Measurements from ENCODE around the gene PLN.

PLN gene

DNA sequence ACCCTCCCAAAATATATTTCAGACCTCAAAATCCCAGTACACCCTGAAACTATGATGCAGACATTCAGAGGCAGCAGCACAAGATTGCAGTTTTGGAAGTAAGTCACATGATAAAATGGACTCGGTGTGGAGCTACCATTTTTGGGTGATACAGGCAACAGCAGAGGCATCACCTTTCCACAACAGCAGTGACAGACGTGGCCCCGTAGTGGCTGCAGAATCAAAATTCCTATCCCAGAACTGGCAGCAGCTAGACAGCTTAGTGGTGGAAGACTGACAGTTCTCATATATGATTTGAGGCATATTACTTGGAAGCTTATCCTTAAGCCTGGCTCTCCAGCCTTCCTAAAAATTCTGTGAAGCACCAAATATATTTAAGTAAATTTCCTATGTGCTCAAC is 19.9 kb downstream of the PLN start:
- no peaks in the 10 kb centered on the region for H3K9me3 ChIP-seq (ENCODE audit: insufficient read depth, low read length)
- no peaks in the 10 kb centered on the region for H3K27me3 ChIP-seq (ENCODE audit: insufficient read depth, insufficient read length)
- H3K4me1 ChIP-seq (ENCODE audit: insufficient read depth, insufficient read length), result no peaks in the 10 kb centered on the region
- no peak for DNase-seq (ENCODE audit: low read depth, low spot score)
- no peak overlapping the region for H3K9ac ChIP-seq (ENCODE audit: insufficient read length, low read depth)
- no peaks in the 10 kb centered on the region for H3K36me3 ChIP-seq (ENCODE audit: insufficient read depth, insufficient read length, low read length)
- H3K4me3 ChIP-seq (ENCODE audit: insufficient read length, low read depth), result no peak overlapping the region
- TF ChIP-seq ZNF274 (IDR thresholded peaks at IDR 0.05; ENCODE audit: low read depth, low read length) (no peak), YY1 (IDR thresholded peaks at IDR 0.05; ENCODE audit: insufficient read depth, insufficient read length) (no peak), SUZ12 (IDR thresholded peaks at IDR 0.05; ENCODE audit: extremely low read depth, insufficient read depth, insufficient read length) (no peak)

DNA sequence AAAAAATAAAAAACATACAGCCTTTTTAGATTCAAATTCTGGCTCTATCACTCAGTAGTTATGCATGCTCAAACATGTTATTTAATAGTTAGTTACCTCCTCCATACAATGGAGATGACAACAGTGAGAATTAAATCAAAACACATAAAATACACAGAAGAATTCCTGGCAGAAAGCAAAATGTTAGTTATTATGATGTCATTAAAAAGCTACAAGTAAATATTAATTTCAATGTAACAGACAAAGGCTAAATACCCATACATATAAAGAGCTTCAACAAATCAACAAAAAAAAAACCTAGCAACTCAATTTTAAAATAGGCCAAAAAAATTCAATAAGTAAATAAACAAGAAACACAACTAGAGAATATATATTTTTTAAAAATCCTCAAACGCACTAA is 21.4 kb downstream of the PLN start:
- H3K4me1 ChIP-seq (ENCODE audit: insufficient read depth, insufficient read length), result no peaks in the 10 kb centered on the region
- peaks cover 15% of the 10 kb centered on the region for H3K9me3 ChIP-seq (ENCODE audit: insufficient read depth, low read length)
- TF ChIP-seq ZNF274 (IDR thresholded peaks at IDR 0.05; ENCODE audit: low read depth, low read length), result no peak
- TF ChIP-seq YY1 (IDR thresholded peaks at IDR 0.05; ENCODE audit: insufficient read depth, insufficient read length), result no peak
- no peak for TF ChIP-seq SUZ12 (IDR thresholded peaks at IDR 0.05; ENCODE audit: extremely low read depth, insufficient read depth, insufficient read length)
- H3K4me3 ChIP-seq (ENCODE audit: insufficient read length, low read depth), result no peak overlapping the region
- H3K36me3 ChIP-seq (ENCODE audit: insufficient read depth, insufficient read length, low read length), result peaks cover 1% of the 10 kb centered on the region
- H3K27me3 ChIP-seq (ENCODE audit: insufficient read depth, insufficient read length), result no peaks in the 10 kb centered on the region
- no peak overlapping the region for H3K9ac ChIP-seq (ENCODE audit: insufficient read length, low read depth)
- DNase-seq (ENCODE audit: low read depth, low spot score), result no peak

DNA sequence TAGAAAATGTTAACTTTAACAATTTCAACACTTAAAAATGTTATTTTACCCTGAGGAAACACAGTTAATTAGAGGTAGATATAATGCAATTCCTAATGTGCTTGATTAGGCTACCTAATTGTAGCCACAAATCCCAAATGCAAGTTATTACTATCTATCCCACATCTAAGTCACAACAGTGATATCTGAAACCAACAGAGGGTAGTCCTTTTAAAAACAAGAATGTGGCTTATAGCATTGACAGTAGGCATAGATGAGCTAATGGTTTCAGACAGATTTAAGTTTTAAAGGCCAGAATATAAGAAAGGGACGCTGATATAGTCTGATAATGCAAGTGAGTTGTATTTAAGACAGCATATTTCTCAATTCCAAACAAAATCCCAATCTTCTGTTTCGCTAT is 23.0 kb downstream of the PLN start:
- peaks cover 3% of the 10 kb centered on the region for H3K36me3 ChIP-seq (ENCODE audit: insufficient read depth, insufficient read length, low read length)
- no peak for DNase-seq (ENCODE audit: low read depth, low spot score)
- no peak for TF ChIP-seq ZNF274 (IDR thresholded peaks at IDR 0.05; ENCODE audit: low read depth, low read length)
- no peak for TF ChIP-seq SUZ12 (IDR thresholded peaks at IDR 0.05; ENCODE audit: extremely low read depth, insufficient read depth, insufficient read length)
- TF ChIP-seq YY1 (IDR thresholded peaks at IDR 0.05; ENCODE audit: insufficient read depth, insufficient read length), result no peak
- no peaks in the 10 kb centered on the region for H3K4me1 ChIP-seq (ENCODE audit: insufficient read depth, insufficient read length)
- no peak overlapping the region for H3K9ac ChIP-seq (ENCODE audit: insufficient read length, low read depth)
- no peak overlapping the region for H3K4me3 ChIP-seq (ENCODE audit: insufficient read length, low read depth)
- no peaks in the 10 kb centered on the region for H3K27me3 ChIP-seq (ENCODE audit: insufficient read depth, insufficient read length)
- peaks cover 31% of the 10 kb centered on the region for H3K9me3 ChIP-seq (ENCODE audit: insufficient read depth, low read length)

DNA sequence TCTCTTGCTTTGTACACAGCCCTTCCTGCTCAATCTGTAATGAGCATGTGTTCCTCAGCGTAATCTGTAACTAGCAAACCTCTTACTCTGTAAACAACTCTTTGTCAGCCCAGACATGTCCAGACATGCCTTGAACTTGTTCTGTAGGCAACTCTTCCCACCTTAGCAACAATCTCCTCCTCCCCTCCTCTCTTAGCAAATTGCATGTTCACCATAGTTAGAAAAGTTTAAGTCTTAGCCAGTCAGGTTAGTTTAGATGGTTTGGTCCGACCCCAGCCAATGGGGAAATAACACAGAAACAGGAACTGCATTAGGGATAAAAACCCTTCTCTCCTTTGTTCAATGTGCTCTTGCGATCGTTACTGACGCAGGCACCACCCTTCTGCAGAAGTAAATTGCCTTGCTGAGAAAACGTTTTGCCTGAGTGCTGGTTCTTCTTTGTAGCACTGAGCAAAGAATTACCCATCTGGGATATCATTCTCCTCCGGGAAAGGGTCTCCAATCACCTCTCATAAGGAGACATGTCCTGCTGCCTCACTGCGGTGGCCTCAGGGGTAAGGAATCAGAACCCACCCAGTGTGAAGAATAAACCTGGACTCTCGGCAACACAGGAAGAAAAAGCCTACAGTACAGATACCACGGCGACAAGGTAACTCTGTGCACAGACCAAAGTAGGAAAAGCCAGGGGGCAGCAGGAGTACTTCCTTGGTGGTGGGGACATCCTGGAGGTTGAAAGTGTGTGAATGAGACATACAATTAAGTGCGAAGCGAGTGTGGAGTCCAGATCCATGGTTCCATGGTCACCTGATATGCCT is 26.2 kb downstream of the PLN start:
- no peaks in the 10 kb centered on the region for H3K27me3 ChIP-seq (ENCODE audit: insufficient read depth, insufficient read length)
- H3K4me1 ChIP-seq (ENCODE audit: insufficient read depth, insufficient read length), result no peaks in the 10 kb centered on the region
- peaks cover 63% of the 10 kb centered on the region for H3K9me3 ChIP-seq (ENCODE audit: insufficient read depth, low read length)
- H3K36me3 ChIP-seq (ENCODE audit: insufficient read depth, insufficient read length, low read length), result peaks cover 3% of the 10 kb centered on the region
- H3K9ac ChIP-seq (ENCODE audit: insufficient read length, low read depth), result no peak overlapping the region
- TF ChIP-seq SUZ12 (IDR thresholded peaks at IDR 0.05; ENCODE audit: extremely low read depth, insufficient read depth, insufficient read length), result no peak
- TF ChIP-seq YY1 (IDR thresholded peaks at IDR 0.05; ENCODE audit: insufficient read depth, insufficient read length), result no peak
- TF ChIP-seq ZNF274 (IDR thresholded peaks at IDR 0.05; ENCODE audit: low read depth, low read length), result no peak
- H3K4me3 ChIP-seq (ENCODE audit: insufficient read length, low read depth), result no peak overlapping the region
- no peak for DNase-seq (ENCODE audit: low read depth, low spot score)

DNA sequence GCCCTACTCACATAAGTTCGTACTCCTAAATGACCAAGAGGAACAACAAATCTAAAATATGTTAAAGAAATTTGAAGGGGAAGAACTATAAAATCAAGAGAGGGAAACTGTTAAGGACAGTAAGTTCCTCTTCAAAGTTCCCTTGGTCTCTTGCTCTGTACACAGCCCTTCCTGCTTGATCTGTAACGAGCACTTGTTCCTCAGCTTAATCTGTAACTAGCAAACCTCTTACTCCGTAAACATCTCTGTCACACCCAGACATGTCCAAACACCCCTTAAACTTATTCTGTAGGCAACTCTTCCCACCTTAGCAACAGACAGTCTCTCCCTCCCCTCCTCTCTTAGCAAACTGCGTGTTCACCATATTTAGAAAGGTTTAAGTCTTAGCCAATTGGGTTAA is 29.9 kb downstream of the PLN start:
- no peak for DNase-seq (ENCODE audit: low read depth, low spot score)
- Histone ChIP-seq H3K9ac (ENCODE audit: insufficient read length, low read depth) (no peak overlapping the region), H3K36me3 (ENCODE audit: insufficient read depth, insufficient read length, low read length) (peaks cover 3% of the 10 kb centered on the region), H3K9me3 (ENCODE audit: insufficient read depth, low read length) (peaks cover 72% of the 10 kb centered on the region), H3K4me3 (ENCODE audit: insufficient read length, low read depth) (no peak overlapping the region), H3K4me1 (ENCODE audit: insufficient read depth, insufficient read length) (no peaks in the 10 kb centered on the region), H3K27me3 (ENCODE audit: insufficient read depth, insufficient read length) (no peaks in the 10 kb centered on the region)
- TF ChIP-seq ZNF274 (IDR thresholded peaks at IDR 0.05; ENCODE audit: low read depth, low read length), result no peak
- TF ChIP-seq YY1 (IDR thresholded peaks at IDR 0.05; ENCODE audit: insufficient read depth, insufficient read length), result no peak
- no peak for TF ChIP-seq SUZ12 (IDR thresholded peaks at IDR 0.05; ENCODE audit: extremely low read depth, insufficient read depth, insufficient read length)

DNA sequence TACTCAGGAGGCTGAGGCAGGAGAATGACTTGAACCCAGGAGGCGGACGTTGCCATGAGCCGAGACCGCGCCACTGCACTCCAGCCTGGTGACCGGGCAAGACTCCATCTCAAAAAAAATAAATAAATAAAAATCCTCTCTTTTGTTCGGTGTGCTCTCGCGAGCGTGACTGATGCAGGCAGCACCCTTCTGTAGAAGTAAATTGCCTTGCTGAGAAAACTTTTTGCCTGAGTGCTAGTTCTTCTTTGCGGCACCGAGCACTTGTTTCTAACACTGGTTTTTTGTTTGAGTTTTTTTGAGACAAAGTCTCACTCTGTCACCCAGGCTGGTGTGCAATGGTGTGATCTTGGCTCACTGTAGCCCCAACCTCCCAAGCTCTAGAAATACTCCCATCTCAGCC is 30.5 kb downstream of the PLN start:
- no peak for DNase-seq (ENCODE audit: low read depth, low spot score)
- Histone ChIP-seq H3K9me3 (ENCODE audit: insufficient read depth, low read length) (peaks cover 66% of the 10 kb centered on the region), H3K9ac (ENCODE audit: insufficient read length, low read depth) (no peak overlapping the region), H3K4me3 (ENCODE audit: insufficient read length, low read depth) (no peak overlapping the region), H3K36me3 (ENCODE audit: insufficient read depth, insufficient read length, low read length) (peaks cover 3% of the 10 kb centered on the region), H3K4me1 (ENCODE audit: insufficient read depth, insufficient read length) (no peaks in the 10 kb centered on the region), H3K27me3 (ENCODE audit: insufficient read depth, insufficient read length) (no peaks in the 10 kb centered on the region)
- no peak for TF ChIP-seq ZNF274 (IDR thresholded peaks at IDR 0.05; ENCODE audit: low read depth, low read length)
- TF ChIP-seq YY1 (IDR thresholded peaks at IDR 0.05; ENCODE audit: insufficient read depth, insufficient read length), result no peak
- no peak for TF ChIP-seq SUZ12 (IDR thresholded peaks at IDR 0.05; ENCODE audit: extremely low read depth, insufficient read depth, insufficient read length)

DNA sequence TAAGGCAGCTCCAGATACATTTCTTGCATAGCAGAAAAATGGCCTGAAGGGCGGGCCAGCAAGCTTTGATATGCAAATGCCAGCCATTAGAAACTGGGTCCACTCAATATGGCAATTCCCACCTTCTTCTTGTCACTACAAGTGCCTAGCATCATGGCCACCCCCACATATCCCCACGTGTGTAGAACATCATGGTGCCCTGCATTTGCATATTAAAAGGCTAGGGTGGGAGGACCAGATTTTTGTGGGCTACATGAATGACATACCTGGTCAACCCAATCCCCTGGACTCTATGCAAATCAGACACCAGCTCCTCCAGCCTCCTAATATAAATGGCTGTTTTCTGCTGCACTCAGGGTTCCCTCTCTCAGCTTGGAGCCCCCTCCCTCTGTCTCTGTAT is 31.7 kb downstream of the PLN start:
- DNase-seq (ENCODE audit: low read depth, low spot score), result no peak
- TF ChIP-seq YY1 (IDR thresholded peaks at IDR 0.05; ENCODE audit: insufficient read depth, insufficient read length) (no peak), SUZ12 (IDR thresholded peaks at IDR 0.05; ENCODE audit: extremely low read depth, insufficient read depth, insufficient read length) (no peak), ZNF274 (IDR thresholded peaks at IDR 0.05; ENCODE audit: low read depth, low read length) (no peak)
- Histone ChIP-seq H3K36me3 (ENCODE audit: insufficient read depth, insufficient read length, low read length) (no peaks in the 10 kb centered on the region), H3K4me3 (ENCODE audit: insufficient read length, low read depth) (no peak overlapping the region), H3K4me1 (ENCODE audit: insufficient read depth, insufficient read length) (no peaks in the 10 kb centered on the region), H3K9me3 (ENCODE audit: insufficient read depth, low read length) (peaks cover 54% of the 10 kb centered on the region), H3K27me3 (ENCODE audit: insufficient read depth, insufficient read length) (no peaks in the 10 kb centered on the region), H3K9ac (ENCODE audit: insufficient read length, low read depth) (no peak overlapping the region)

Measured in NT2/D1 (cell line).